Measurements from ENCODE around the gene ZBTB7B.

DNA sequence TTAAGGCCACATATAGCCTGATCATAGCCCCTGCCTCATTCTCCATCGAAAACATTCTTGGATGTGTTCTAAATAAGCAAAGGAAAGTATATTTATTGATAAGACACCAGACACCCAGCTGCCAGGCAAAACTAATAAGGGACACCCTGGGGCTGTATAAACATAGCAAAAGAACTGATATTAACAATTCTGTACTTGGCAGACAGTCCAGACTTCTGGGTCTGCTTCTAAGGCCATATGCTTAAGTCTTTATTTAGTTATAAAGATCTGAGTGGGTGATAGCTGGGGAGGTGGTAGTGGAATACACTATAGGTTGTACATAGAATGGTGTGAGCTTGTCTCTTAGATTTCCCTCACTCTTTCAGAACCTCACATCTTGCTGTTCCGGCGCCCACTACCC lies 24.2 kb upstream of the ZBTB7B start:
- TF ChIP-seq CTCF (IDR thresholded peaks at IDR 0.05; ENCODE audit: low read depth, low read length) (no peak), EZH2phosphoT487 (IDR thresholded peaks at IDR 0.05; ENCODE audit: low read depth) (no peak)
